K562 (cell line): ENCODE measurements around the gene PPP1R14C. TPM values are rescaled to one million over a fixed set of nuclear protein-coding genes. Genes with fewer than 3 reads are reported as not detected.

ENCODE experiments used
- CBX3 ChIP-seq, 2 experiments: IDR thresholded peaks; 1 replicate in 1 of 2; 2 replicates in 1 of 2; pipeline ENCODE4 v1.6.1; 2012; ENCODE audit warnings: inconsistent platforms in 2 of 2, low read length in 2 of 2, borderline replicate concordance in 1 of 2, control low read depth in 1 of 2
- CEBPG ChIP-seq, 3 experiments: fragments of 200-800 bp in 1 of 3; sonication (Bioruptor generic) in 1 of 3; sonication (generic) in 1 of 3; formaldehyde crosslinking in 1 of 3; IDR thresholded peaks in 2 of 3; conservative IDR thresholded peaks in 1 of 3; 2 replicates each; pipeline versions ENCODE4 v1.6.1 to v1.8.0; 2016 to 2022; ENCODE audit warnings: missing compliant biosample characterization in 2 of 3, missing genetic modification characterization in 2 of 3, mild to moderate bottlenecking in 1 of 3, missing genetic modification reagents in 1 of 3
- CHD4 ChIP-seq: fragments of 200-600 bp; sonication (generic); IDR thresholded peaks from 3 replicates; pipeline ENCODE4 v1.6.1; 2012; ENCODE audit warnings: low read depth, mild to moderate bottlenecking, mixed read lengths, low read length, inconsistent platforms; ENCODE audit not compliant: insufficient read depth, insufficient replicate concordance, poor library complexity, severe bottlenecking
- HDAC1 ChIP-seq, 2 experiments: fragments of 450-650 bp; IDR thresholded peaks; 2 replicates each; pipeline ENCODE4 v1.6.1; 2016 to 2017; ENCODE audit warnings: inconsistent platforms in 1 of 2, mild to moderate bottlenecking in 1 of 2, moderate library complexity in 1 of 2
- MXD1 ChIP-seq: fragments of 250-450 bp; sonication (Bioruptor Pico); IDR thresholded peaks from 2 replicates; pipeline ENCODE4 v1.8.0; 2021; ENCODE audit warnings: borderline replicate concordance, mild to moderate bottlenecking, moderate library complexity; ENCODE audit not compliant: poor library complexity, severe bottlenecking
- MYC ChIP-seq, 2 experiments: fragments of 250-450 bp in 1 of 2; sonication (Bioruptor Pico) in 1 of 2; IDR thresholded peaks; 2 replicates each; pipeline versions ENCODE4 v1.5.1 to v1.6.1; 2012 to 2021; ENCODE audit warnings: low read depth in 2 of 2, borderline replicate concordance in 1 of 2, improper control_type of control experiment in 1 of 2, low read length in 1 of 2, mild to moderate bottlenecking in 1 of 2, moderate library complexity in 1 of 2
- NR2F6 ChIP-seq: fragments of 450-650 bp; formaldehyde crosslinking; IDR thresholded peaks from 2 replicates; pipeline ENCODE4 v1.4.0; 2020; ENCODE audit warnings: mild to moderate bottlenecking
- SMARCE1 ChIP-seq: fragments of 450-650 bp; IDR thresholded peaks from 2 replicates; pipeline ENCODE4 v1.7.1; 2016; ENCODE audit warnings: mild to moderate bottlenecking
- ZBTB12 ChIP-seq: fragments of 250-450 bp; sonication (Bioruptor Pico); IDR thresholded peaks from 2 replicates; pipeline ENCODE4 v1.4.0; 2020
- ZBTB2 ChIP-seq: fragments of 450-650 bp; IDR thresholded peaks from 2 replicates; pipeline ENCODE4 v1.6.1; 2016; ENCODE audit warnings: antibody characterized with exemption
- ZNF77 ChIP-seq: fragments of 250-450 bp; sonication (Bioruptor Pico); IDR thresholded peaks from 2 replicates; pipeline ENCODE4 v1.5.0; 2020
- polyA plus RNA-seq, 8 experiments: library from polyadenylated mRNA; depleted of rRNA in 4 of 8; stranded (reverse) in 5 of 8; unstranded in 3 of 8; fragments of >200 nt; fragmentation: Nextera tagmentation in 2 of 8; fragmentation: Illumina TruSeq in 1 of 8; extraction: Ambion mirVana in 2 of 8; extraction: Trizol in 1 of 8; gene quantifications; 2 replicates each; pipeline versions ENCODE4 v1.2.1 to v1.2.3, GENCODE V29; 2011 to 2014; ENCODE audit warnings: inconsistent platforms in 1 of 8, missing spikeins in 1 of 8
- total RNA-seq, 7 experiments: library from RNA; depleted of rRNA in 6 of 7; stranded (reverse); fragments of >200 nt in 6 of 7; fragmentation: Illumina TruSeq in 2 of 7; extraction: Trizol in 2 of 7; gene quantifications; 2 replicates each; pipeline versions ENCODE4 v1.2.1 to v1.2.3, GENCODE V29; 2011 to 2021; ENCODE audit warnings: low replicate concordance in 1 of 7
- TF ChIP-seq, protein P1 (sequence below): sonication (generic); formaldehyde crosslinking; IDR thresholded peaks from 2 replicates; pipeline ENCODE4 v1.8.0; 2023; ENCODE audit warnings: mild to moderate bottlenecking, missing genetic modification reagents
- TF ChIP-seq, protein P2 (sequence below): fragments of 450-650 bp; IDR thresholded peaks from 2 replicates; pipeline ENCODE4 v1.7.0; 2016; ENCODE audit warnings: borderline replicate concordance
- TF ChIP-seq, protein P3 (sequence below): fragments of 450-650 bp; formaldehyde crosslinking; IDR thresholded peaks from 2 replicates; pipeline ENCODE4 v1.4.0; 2020; ENCODE audit warnings: mild to moderate bottlenecking, moderate library complexity

The PPP1R14C gene
- total and polyA plus RNA-seq, 9 of the 15 experiments (the other 6 are each of a cell fraction or from before 2014, with no cell fraction given) = 4.5 to 16.6 (median 11.9) TPM

DNA sequence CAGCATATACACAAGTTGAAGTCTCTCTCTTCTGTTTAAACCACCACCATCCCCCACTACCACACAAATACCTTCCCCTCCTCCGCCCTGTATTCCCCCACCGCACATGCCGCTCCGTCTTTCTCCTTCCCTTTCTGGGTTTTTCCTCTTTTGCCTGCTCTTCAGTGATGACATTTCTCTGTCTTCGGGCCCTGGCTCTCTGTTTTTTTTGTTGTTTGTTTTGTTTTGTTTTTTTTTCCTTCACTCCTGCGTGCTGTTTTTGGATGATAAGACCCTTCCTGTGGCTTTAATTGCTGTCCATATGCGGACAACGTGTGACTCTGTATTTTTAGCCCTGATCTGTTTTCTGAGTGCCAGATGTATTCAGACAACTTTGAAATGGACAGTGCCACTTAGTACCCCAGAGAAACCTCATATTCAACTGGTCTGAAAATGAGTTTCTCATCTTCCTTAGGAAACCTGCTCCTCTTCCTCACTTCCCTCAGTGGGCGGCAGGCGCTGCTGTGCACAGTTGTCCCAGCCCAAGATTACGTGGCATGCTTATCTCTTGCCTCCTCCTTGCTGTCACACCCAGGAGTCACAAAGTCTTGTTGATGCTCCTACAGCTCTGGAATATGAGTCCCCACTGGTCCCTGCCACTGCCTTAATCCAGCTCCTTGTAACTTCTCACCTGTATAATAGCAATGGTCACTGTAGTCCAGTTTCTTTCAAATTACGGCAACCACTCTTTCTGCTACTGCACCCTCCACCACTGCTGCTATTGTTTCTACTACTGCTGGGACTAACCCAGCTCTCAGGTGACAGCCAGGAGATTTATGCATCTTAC lies 8.2 kb downstream of the PPP1R14C start (continued):
- TF ChIP-seq, protein P1, sequence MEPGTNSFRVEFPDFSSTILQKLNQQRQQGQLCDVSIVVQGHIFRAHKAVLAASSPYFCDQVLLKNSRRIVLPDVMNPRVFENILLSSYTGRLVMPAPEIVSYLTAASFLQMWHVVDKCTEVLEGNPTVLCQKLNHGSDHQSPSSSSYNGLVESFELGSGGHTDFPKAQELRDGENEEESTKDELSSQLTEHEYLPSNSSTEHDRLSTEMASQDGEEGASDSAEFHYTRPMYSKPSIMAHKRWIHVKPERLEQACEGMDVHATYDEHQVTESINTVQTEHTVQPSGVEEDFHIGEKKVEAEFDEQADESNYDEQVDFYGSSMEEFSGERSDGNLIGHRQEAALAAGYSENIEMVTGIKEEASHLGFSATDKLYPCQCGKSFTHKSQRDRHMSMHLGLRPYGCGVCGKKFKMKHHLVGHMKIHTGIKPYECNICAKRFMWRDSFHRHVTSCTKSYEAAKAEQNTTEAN = no peak
- TF ChIP-seq ZNF77 (CRISPR knock-in tag) = no peak
- peak; percentile 64 to 83; a peak in 3 of 4 replicates for TF ChIP-seq HDAC1 (IDR thresholded peaks at IDR 0.05)
- TF ChIP-seq CHD4 = no peak
- peak; percentile 78; the same call in 1 of the 2 replicates for TF ChIP-seq MYC (IDR thresholded peaks at IDR 0.05; ENCODE audit: low read depth, low read length)
- TF ChIP-seq MYC (CRISPR knock-in tag; IDR thresholded peaks at IDR 0.05; ENCODE audit: borderline replicate concordance, low read depth) = no peak
- TF ChIP-seq, protein P2, sequence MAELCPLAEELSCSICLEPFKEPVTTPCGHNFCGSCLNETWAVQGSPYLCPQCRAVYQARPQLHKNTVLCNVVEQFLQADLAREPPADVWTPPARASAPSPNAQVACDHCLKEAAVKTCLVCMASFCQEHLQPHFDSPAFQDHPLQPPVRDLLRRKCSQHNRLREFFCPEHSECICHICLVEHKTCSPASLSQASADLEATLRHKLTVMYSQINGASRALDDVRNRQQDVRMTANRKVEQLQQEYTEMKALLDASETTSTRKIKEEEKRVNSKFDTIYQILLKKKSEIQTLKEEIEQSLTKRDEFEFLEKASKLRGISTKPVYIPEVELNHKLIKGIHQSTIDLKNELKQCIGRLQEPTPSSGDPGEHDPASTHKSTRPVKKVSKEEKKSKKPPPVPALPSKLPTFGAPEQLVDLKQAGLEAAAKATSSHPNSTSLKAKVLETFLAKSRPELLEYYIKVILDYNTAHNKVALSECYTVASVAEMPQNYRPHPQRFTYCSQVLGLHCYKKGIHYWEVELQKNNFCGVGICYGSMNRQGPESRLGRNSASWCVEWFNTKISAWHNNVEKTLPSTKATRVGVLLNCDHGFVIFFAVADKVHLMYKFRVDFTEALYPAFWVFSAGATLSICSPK = peak; percentile 95; the same call in 1 of the 2 replicates
- no peak for TF ChIP-seq CEBPG (CRISPR knock-in tag; IDR thresholded peaks at IDR 0.05)
- no peak; a peak in 1 of 4 replicates for TF ChIP-seq CEBPG (tag; conservative IDR thresholded peaks at IDR 0.05 in 1 of 2, IDR thresholded peaks at IDR 0.05 in 1 of 2)
- TF ChIP-seq CBX3 (IDR thresholded peaks at IDR 0.05; ENCODE audit: borderline replicate concordance in 1 of 2, low read length in 2 of 2) = peak in 1 of 2 experiments; percentile 82; a peak in 2 of 3 replicates
- TF ChIP-seq, protein P3, sequence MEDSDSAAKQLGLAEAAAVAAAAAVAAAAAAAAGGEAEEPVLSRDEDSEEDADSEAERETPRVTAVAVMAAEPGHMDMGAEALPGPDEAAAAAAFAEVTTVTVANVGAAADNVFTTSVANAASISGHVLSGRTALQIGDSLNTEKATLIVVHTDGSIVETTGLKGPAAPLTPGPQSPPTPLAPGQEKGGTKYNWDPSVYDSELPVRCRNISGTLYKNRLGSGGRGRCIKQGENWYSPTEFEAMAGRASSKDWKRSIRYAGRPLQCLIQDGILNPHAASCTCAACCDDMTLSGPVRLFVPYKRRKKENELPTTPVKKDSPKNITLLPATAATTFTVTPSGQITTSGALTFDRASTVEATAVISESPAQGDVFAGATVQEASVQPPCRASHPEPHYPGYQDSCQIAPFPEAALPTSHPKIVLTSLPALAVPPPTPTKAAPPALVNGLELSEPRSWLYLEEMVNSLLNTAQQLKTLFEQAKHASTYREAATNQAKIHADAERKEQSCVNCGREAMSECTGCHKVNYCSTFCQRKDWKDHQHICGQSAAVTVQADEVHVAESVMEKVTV (CRISPR knock-in tag) = peak; percentile 77; the same call in 1 of the 2 replicates
- no peak for TF ChIP-seq NR2F6 (CRISPR knock-in tag)
- peak; percentile 40; the same call in 1 of the 2 replicates for TF ChIP-seq ZBTB12 (CRISPR knock-in tag)
- TF ChIP-seq MXD1 = no peak
- TF ChIP-seq ZBTB2 = peak; percentile 79
- peak; percentile 98 for TF ChIP-seq SMARCE1
